OCI-LY7 (cell line): ENCODE measurements around the gene IGSF11. TPM values are rescaled to one million over a fixed set of nuclear protein-coding genes. Genes with fewer than 3 reads are reported as not detected.

Source experiments
- BruUV-seq: library from RNA; stranded (reverse); fragments of 400-500 nt; replicated peaks from 2 replicates; lab custom pipeline; 2021; lab: Mats Ljungman, UMichigan
- CTCF ChIA-PET: fragments of 300-600 bp; sonication (Branson Sonifier 250); formaldehyde crosslinking; loops from one replicate; lab custom pipeline; 2022; ENCODE audit warnings: antibody characterized with exemption; ENCODE audit not compliant: unreplicated experiment; lab: Charles Lee
- POLR2A ChIA-PET: fragments of 300-600 bp; sonication (Branson Sonifier 250); formaldehyde crosslinking; loops from one replicate; lab custom pipeline; 2022; ENCODE audit warnings: antibody characterized with exemption; lab: Charles Lee
- DNase-seq: peaks from one replicate; pipeline ENCODE4 v3.0.0-alpha.2; 2015; ENCODE audit warnings: low spot score
- H2AFZ ChIP-seq: fragments of 200-600 bp; sonication (generic), shearing (Covaris generic); 2 replicates; pipeline ENCODE4 v1.6.1; 2014; ENCODE audit warnings: mild to moderate bottlenecking, antibody characterized with exemption, low read length, moderate library complexity
- H3K27ac ChIP-seq: fragments of 200-600 bp; sonication (generic); 2 replicates; pipeline ENCODE4 v1.5.1; 2014; ENCODE audit warnings: mixed run types, low read depth, mild to moderate bottlenecking, moderate library complexity, low read length, inconsistent platforms; ENCODE audit not compliant: poor library complexity, severe bottlenecking
- H3K36me3 ChIP-seq: fragments of 200-600 bp; sonication (generic); 2 replicates; pipeline ENCODE4 v1.6.1; 2014; ENCODE audit warnings: mild to moderate bottlenecking, antibody characterized with exemption, low read length, moderate library complexity, mixed read lengths; ENCODE audit not compliant: insufficient read depth
- H3K4me1 ChIP-seq: fragments of 200-600 bp; sonication (generic); 2 replicates; pipeline ENCODE4 v1.5.1; 2014; ENCODE audit warnings: mild to moderate bottlenecking, low read length; ENCODE audit not compliant: insufficient read depth, poor library complexity, severe bottlenecking
- H3K4me2 ChIP-seq: fragments of 200-600 bp; sonication (generic); 2 replicates; pipeline ENCODE4 v1.6.1; 2014; ENCODE audit warnings: mild to moderate bottlenecking, low read length
- H3K4me3 ChIP-seq: fragments of 200-600 bp; sonication (generic); 2 replicates; pipeline ENCODE4 v1.5.1; 2014; ENCODE audit warnings: mild to moderate bottlenecking, low read depth, low read length; ENCODE audit not compliant: poor library complexity, severe bottlenecking
- H3K79me2 ChIP-seq: fragments of 200-600 bp; sonication (generic); 2 replicates; pipeline ENCODE4 v1.6.1; 2016; ENCODE audit warnings: low read depth, mild to moderate bottlenecking, low read length, moderate library complexity, mixed read lengths; ENCODE audit not compliant: insufficient read depth
- H3K9me2 ChIP-seq: fragments of 200-600 bp; sonication (generic); 2 replicates; pipeline ENCODE4 v1.6.1; 2016; ENCODE audit warnings: mild to moderate bottlenecking, low read length, mixed read lengths; ENCODE audit not compliant: insufficient read depth
- H3K9me3 ChIP-seq: fragments of 200-600 bp; sonication (generic); 2 replicates; pipeline ENCODE4 v1.6.1; 2014; ENCODE audit warnings: mild to moderate bottlenecking, mixed run types, low read length, mixed read lengths
- H4K20me1 ChIP-seq: fragments of 200-600 bp; sonication (generic); 2 replicates; pipeline ENCODE4 v1.6.1; 2014; ENCODE audit warnings: mild to moderate bottlenecking, antibody characterized with exemption, low read length, moderate library complexity, mixed read lengths; ENCODE audit not compliant: insufficient read depth
- CTCF ChIP-seq: fragments of 200-600 bp; sonication (generic); conservative IDR thresholded peaks from 2 replicates; pipeline ENCODE4 v1.5.1; 2014; ENCODE audit warnings: mild to moderate bottlenecking, antibody characterized with exemption, low read length, moderate library complexity, mixed read lengths
- EZH2phosphoT487 ChIP-seq: fragments of 200-600 bp; sonication (generic); IDR thresholded peaks from 2 replicates; pipeline ENCODE4 v1.6.1; 2018; ENCODE audit warnings: low read depth, borderline replicate concordance, mild to moderate bottlenecking, mixed run types, antibody characterized with exemption, low read length, moderate library complexity, mixed read lengths
- intact Hi-C: fragments of 100-400 bp; cut with micrococcal nuclease; formaldehyde crosslinking; loops from one replicate; pipeline ENCODE4 v1.10.0; 2022; ENCODE audit not compliant: unreplicated experiment
- total RNA-seq, 2 experiments: library from RNA; depleted of rRNA in 1 of 2; stranded (reverse); fragments of >200 nt in 1 of 2; shearing (Covaris generic) in 1 of 2; gene quantifications; 2 replicates each; pipeline ENCODE4 v1.2.3, GENCODE V29; 2014 to 2022

Gene IGSF11
- total RNA-seq, 2 experiments from 2014 or later, result not detected

DNA sequence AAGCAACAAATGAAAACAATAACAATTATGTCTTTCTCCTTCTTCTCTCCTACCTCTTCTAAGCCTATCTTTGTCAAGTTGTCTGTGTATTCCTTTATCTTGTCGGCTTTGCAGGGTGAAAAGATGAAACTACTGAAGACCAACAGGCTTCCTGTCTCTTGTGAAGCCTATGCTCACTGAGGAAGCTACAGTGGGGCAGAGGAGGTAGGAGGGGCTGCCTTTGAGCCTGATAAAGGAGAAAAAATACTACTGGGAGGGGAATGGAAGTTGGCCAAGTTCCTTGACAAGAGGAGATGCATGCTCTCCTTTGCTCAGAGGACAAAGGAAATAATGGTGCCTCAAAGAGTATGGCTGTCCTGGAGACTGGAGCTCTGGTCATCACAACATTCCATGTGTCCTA, 92.0 kb downstream of the IGSF11 start:
- CTCF ChIA-PET, result no interaction called here
- H2AFZ ChIP-seq, result no peak overlapping the region
- H3K4me3 ChIP-seq, result no peak overlapping the region
- H3K4me1 ChIP-seq, result no peaks in the 10 kb centered on the region
- POLR2A ChIA-PET, result interaction anchor here (0.6 kb wide), 1 partner anchor 36 kb away, joined by 3 read pairs; no protein-coding TSS in a partner anchor
- no peak overlapping the region for H3K27ac ChIP-seq
- H3K9me3 ChIP-seq, result no peaks in the 10 kb centered on the region
- intact Hi-C loops, result no loop called here
- H3K9me2 ChIP-seq, result no peaks in the 10 kb centered on the region
- BruUV-seq, result no TSS peak
- no peaks in the 10 kb centered on the region for H3K79me2 ChIP-seq
- H3K4me2 ChIP-seq, result no peak overlapping the region
- no peaks in the 10 kb centered on the region for H3K36me3 ChIP-seq
- DNase-seq, result no peak
- H4K20me1 ChIP-seq, result no peaks in the 10 kb centered on the region
- TF ChIP-seq CTCF (no peak), EZH2phosphoT487 (no peak)

DNA sequence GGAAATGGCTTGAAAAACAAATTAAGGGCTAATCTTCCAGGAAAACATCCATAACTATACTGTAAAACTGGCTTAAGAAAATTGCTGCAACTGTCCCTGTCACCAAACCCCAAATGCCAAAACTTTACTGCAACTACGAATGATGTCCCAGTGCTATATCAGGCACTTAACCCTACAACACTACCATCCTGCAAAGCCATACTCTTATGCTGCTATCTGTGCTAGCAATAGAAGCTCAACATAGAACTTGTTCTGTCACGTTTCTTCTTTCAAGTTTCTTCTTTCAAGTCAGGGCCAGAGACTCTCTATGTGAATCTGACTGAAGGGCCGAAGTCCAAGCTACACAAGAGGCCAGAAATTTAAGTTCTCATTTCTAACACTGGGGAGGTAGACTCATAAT, 92.5 kb downstream of the IGSF11 start:
- Histone ChIP-seq H2AFZ (no peak overlapping the region), H3K27ac (no peak overlapping the region), H3K4me3 (no peak overlapping the region), H3K36me3 (no peaks in the 10 kb centered on the region), H3K79me2 (no peaks in the 10 kb centered on the region), H3K4me2 (no peak overlapping the region), H3K9me3 (no peaks in the 10 kb centered on the region), H3K9me2 (no peaks in the 10 kb centered on the region), H3K4me1 (no peaks in the 10 kb centered on the region), H4K20me1 (no peaks in the 10 kb centered on the region)
- TF ChIP-seq CTCF, result no peak
- no peak for TF ChIP-seq EZH2phosphoT487
- intact Hi-C loops, result no loop called here
- no peak for DNase-seq
- BruUV-seq, result no TSS peak
- POLR2A ChIA-PET, result interaction anchor here (0.6 kb wide), 1 partner anchor 35 kb away, joined by 3 read pairs; no protein-coding TSS in a partner anchor
- CTCF ChIA-PET, result no interaction called here

- POLR2A ChIA-PET, result no interaction called here
- intact Hi-C loops, result no loop called here
- no peak for TF ChIP-seq CTCF
Observed at GRCh38 chr3:118941236-118941635, 93.4 kb downstream of the IGSF11 start.

More at GRCh38 chr3:118941236-118941635, 93.4 kb downstream of the IGSF11 start:
- CTCF ChIA-PET, result no interaction called here
- Histone ChIP-seq H3K36me3 (no peaks in the 10 kb centered on the region), H3K4me2 (no peak overlapping the region), H3K27ac (no peak overlapping the region), H3K9me3 (no peaks in the 10 kb centered on the region), H2AFZ (no peak overlapping the region), H4K20me1 (no peaks in the 10 kb centered on the region), H3K79me2 (no peaks in the 10 kb centered on the region), H3K4me3 (no peak overlapping the region), H3K9me2 (no peaks in the 10 kb centered on the region), H3K4me1 (no peaks in the 10 kb centered on the region)
- BruUV-seq, result no TSS peak
- no peak for DNase-seq
